Mononuclear cell (primary cell): ENCODE measurements around the gene N4BP2. TPM values are rescaled to one million over a fixed set of nuclear protein-coding genes. Genes with fewer than 3 reads are reported as not detected.

ENCODE experiments used
- H3K27me3 ChIP-seq: 2 replicates; pipeline ENCODE4 v1.6.0; 2011; ENCODE audit warnings: low read length, control low read depth; ENCODE audit not compliant: insufficient read depth
- H3K4me1 ChIP-seq: 2 replicates; pipeline ENCODE4 v1.5.1; 2011; ENCODE audit warnings: mild to moderate bottlenecking, low read length, control low read depth; ENCODE audit not compliant: insufficient read depth
- H3K4me3 ChIP-seq: 2 replicates; pipeline ENCODE4 v1.5.1; 2011; ENCODE audit warnings: mild to moderate bottlenecking, low read length, moderate library complexity
- H3K9me3 ChIP-seq: 2 replicates; pipeline ENCODE4 v1.5.1; 2011; ENCODE audit warnings: low read depth, mild to moderate bottlenecking, control low read depth, low read length
- total RNA-seq: library from RNA; depleted of rRNA; stranded (reverse); fragments of >200 nt; gene quantifications from one replicate; pipeline ENCODE4 v1.2.3, GENCODE V29; 2012

Gene N4BP2
- total RNA-seq, 1 donor, result 36.2 TPM

DNA sequence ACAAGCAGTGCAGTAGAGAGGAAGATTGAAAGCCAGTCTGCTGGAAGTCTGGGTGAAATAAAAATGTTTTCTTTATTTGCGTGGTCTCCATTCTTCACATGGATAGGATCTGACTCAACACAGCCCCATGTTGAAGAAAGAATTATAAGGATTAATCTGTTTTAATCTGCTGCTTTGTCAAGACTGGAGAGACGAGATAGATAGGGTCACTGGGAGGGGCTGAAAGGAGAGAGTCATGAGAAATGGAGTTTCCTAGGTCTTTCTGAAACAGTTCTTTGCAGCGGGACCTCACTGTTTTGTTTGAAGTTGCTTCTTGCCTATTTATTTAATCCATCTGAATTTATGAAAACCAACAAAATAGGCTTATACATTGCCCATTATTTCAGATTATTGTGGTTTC is 107.8 kb downstream of the N4BP2 start:
- no peak overlapping the region for H3K4me3 ChIP-seq
- peaks cover 6% of the 10 kb centered on the region for H3K9me3 ChIP-seq
- H3K27me3 ChIP-seq, result no peaks in the 10 kb centered on the region
- H3K4me1 ChIP-seq, result no peaks in the 10 kb centered on the region

DNA sequence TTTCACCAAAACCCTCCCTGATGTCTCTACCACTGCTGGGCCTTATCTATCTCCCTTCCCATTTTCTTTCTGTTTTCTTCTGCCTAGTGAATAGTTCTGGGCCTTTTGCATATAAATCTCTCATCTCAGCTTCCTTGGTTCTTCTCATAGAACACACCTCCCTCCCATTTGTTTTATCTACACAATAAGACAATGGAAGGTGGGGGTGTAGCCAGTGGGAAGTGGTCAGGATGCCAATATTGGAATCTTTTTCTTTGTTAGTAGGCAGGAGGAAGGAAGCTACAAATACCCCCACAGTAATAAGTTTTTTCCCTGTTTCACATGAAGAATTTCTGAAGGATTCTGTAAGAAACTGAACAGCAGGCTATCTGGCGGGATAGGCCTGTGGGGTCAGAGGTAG is 109.3 kb downstream of the N4BP2 start:
- Histone ChIP-seq H3K4me3 (no peak overlapping the region), H3K4me1 (no peaks in the 10 kb centered on the region), H3K27me3 (no peaks in the 10 kb centered on the region), H3K9me3 (peaks cover 6% of the 10 kb centered on the region)

- no peak overlapping the region for H3K4me3 ChIP-seq
- peaks cover 6% of the 10 kb centered on the region for H3K9me3 ChIP-seq
- H3K4me1 ChIP-seq, result peaks cover 3% of the 10 kb centered on the region
- H3K27me3 ChIP-seq, result no peaks in the 10 kb centered on the region
Observed at GRCh38 chr4:40168070-40168469, 111.4 kb downstream of the N4BP2 start.

GRCh38 chr4:40170588-40170987 is 113.9 kb downstream of the N4BP2 start:
- Histone ChIP-seq H3K9me3 (peaks cover 6% of the 10 kb centered on the region), H3K4me3 (no peak overlapping the region), H3K27me3 (no peaks in the 10 kb centered on the region), H3K4me1 (peaks cover 15% of the 10 kb centered on the region)

DNA sequence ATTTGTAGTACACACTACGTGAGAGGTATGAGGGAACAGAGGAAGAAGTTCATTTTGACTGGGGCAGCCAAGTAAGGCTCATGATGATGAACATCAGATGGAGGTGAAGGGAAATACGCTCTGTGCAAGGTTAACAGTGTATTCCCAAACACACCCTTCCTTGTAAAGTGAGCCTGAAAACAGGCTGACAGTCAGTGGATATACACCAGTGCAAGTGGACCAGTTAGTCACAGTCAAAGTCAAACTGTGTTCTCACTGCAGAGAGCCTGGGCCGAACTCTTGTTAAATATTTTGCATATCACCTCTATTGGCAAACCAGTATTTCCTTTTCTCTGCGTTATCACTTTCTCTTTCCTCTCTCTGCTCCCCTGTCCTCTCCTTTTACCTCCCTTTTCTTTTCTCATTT is 116.8 kb downstream of the N4BP2 start:
- Histone ChIP-seq H3K4me1 (peaks cover 15% of the 10 kb centered on the region), H3K27me3 (no peaks in the 10 kb centered on the region), H3K9me3 (no peaks in the 10 kb centered on the region), H3K4me3 (no peak overlapping the region)

DNA sequence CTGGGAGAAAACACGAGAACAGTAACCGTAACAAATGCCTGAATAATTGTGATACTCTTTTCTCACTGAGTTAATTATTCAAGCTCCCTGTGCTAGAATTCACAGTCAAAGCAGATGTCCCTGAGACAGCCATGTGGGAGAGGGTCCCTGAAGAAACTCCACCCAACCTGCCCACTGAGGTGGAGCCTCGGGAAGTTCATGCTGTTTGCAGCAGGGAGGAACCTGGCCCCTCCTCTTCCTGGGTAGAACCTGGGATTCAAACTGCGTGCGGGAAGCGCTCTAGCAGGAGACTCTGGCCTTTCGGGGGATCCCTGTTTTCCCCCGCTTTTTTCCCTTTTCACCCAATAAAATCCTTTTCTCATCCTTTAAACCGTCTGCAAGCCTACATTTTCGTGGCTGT is 120.0 kb downstream of the N4BP2 start:
- H3K4me3 ChIP-seq, result no peak overlapping the region
- no peaks in the 10 kb centered on the region for H3K27me3 ChIP-seq
- H3K4me1 ChIP-seq, result peaks cover 23% of the 10 kb centered on the region
- no peaks in the 10 kb centered on the region for H3K9me3 ChIP-seq

- H3K4me1 ChIP-seq, result peaks cover 33% of the 10 kb centered on the region
- H3K4me3 ChIP-seq, result no peak overlapping the region
- no peaks in the 10 kb centered on the region for H3K9me3 ChIP-seq
- H3K27me3 ChIP-seq, result no peaks in the 10 kb centered on the region
Observed at GRCh38 chr4:40177591-40177990, 120.9 kb downstream of the N4BP2 start.

DNA sequence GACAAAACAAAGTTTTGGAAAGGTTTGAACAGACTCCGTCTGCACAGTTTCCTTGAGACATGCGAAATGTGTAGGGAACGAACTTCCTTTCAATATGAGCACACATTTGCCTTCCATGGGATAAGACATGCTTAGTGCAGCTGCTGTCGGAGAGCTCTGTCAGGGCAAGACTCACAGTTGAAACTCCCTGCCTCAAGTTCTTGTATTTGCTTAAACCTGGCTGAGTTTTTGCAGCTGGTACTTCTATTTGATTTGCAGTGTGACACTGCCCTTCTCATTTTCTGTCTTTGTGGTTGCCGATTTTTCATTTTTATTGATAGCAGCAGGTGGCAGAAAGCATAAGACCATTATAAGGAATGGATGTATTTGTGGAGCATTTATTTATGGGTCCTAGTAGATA is 122.0 kb downstream of the N4BP2 start:
- Histone ChIP-seq H3K4me1 (peaks cover 31% of the 10 kb centered on the region), H3K9me3 (no peaks in the 10 kb centered on the region), H3K27me3 (no peaks in the 10 kb centered on the region), H3K4me3 (no peak overlapping the region)

- Histone ChIP-seq H3K9me3 (no peaks in the 10 kb centered on the region), H3K4me3 (no peak overlapping the region), H3K27me3 (no peaks in the 10 kb centered on the region), H3K4me1 (peaks cover 29% of the 10 kb centered on the region)
Observed at GRCh38 chr4:40179360-40179759, 122.7 kb downstream of the N4BP2 start.

- Histone ChIP-seq H3K4me1 (peaks cover 29% of the 10 kb centered on the region), H3K9me3 (no peaks in the 10 kb centered on the region), H3K4me3 (no peak overlapping the region), H3K27me3 (no peaks in the 10 kb centered on the region)
Observed at GRCh38 chr4:40180356-40180755, 123.7 kb downstream of the N4BP2 start.

GRCh38 chr4:40182001-40182400 is 125.4 kb downstream of the N4BP2 start:
- Histone ChIP-seq H3K9me3 (no peaks in the 10 kb centered on the region), H3K4me1 (peaks cover 29% of the 10 kb centered on the region), H3K27me3 (no peaks in the 10 kb centered on the region), H3K4me3 (no peak overlapping the region)

- Histone ChIP-seq H3K9me3 (no peaks in the 10 kb centered on the region), H3K27me3 (no peaks in the 10 kb centered on the region), H3K4me3 (no peak overlapping the region), H3K4me1 (peaks cover 29% of the 10 kb centered on the region)
Observed at GRCh38 chr4:40182954-40183353, 126.3 kb downstream of the N4BP2 start.

DNA sequence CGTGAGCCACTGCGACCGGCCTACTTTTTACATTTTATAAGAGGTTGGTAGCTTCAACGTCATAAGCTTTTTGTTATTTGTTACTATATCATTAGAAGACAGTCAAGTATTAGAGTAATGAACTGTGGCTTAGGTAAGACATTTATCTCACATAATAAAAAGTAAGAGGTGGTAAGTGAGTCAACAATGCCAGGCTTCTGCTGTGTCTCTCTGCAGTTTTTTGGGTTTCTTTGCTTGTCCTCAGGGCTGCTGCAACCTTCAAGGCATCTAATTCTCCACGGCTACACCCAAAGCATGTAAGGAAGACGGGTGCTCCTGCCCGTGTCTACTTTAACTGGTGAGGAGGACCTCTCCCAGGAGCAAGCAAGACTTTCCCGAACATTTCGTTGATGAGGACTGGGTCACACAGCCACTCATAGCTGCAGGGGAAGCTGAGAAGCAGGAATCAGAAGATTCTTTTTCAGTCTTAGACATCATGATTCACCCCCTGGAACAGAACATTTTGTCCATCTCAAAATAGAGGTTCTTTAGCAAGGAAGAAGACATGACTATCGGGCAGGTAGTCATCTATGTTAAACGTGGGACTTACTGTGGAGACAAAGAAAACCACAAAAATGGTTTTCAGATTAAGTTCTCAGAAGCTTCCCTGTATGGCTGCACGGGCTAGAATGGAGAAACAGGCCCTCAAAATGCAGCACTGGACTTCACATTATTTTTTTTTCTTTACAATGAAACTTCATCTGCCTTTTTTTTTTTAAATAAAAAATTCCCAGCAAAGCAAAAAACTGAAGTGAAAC is 127.2 kb downstream of the N4BP2 start:
- peaks cover 32% of the 10 kb centered on the region for H3K4me1 ChIP-seq

GRCh38 chr4:40185830-40186664 is 129.4 kb downstream of the N4BP2 start:
- Histone ChIP-seq H3K4me3 (no peak overlapping the region), H3K4me1 (peaks cover 35% of the 10 kb centered on the region), H3K9me3 (no peaks in the 10 kb centered on the region), H3K27me3 (no peaks in the 10 kb centered on the region)

More for the DNA sequence above, 127.2 kb downstream of the N4BP2 start:
- Histone ChIP-seq H3K4me3 (no peak overlapping the region), H3K27me3 (no peaks in the 10 kb centered on the region), H3K9me3 (no peaks in the 10 kb centered on the region)

GRCh38 chr4:40186665-40187014 is 130.0 kb downstream of the N4BP2 start:
- no peaks in the 10 kb centered on the region for H3K9me3 ChIP-seq
- H3K27me3 ChIP-seq, result no peaks in the 10 kb centered on the region
- H3K4me3 ChIP-seq, result no peak overlapping the region
- H3K4me1 ChIP-seq, result peaks cover 34% of the 10 kb centered on the region
